Omental fat pad (tissue), 4 donors: ENCODE measurements around the gene KRTAP10-12. TPM values are rescaled to one million over a fixed set of nuclear protein-coding genes. Genes with fewer than 3 reads are reported as not detected.

ENCODE experiments used
- ATAC-seq: fragments of 150-250 bp; one replicate; pipeline ENCODE4 v1.9.1; 2016; ENCODE audit warnings: mild to moderate bottlenecking, moderate library complexity; ENCODE audit not compliant: low FRiP score
- DNase-seq: peaks from one replicate; pipeline ENCODE4 v3.0.0-alpha.2; 2019; ENCODE audit warnings: low spot score
- total RNA-seq, 4 donors: library from RNA; depleted of rRNA; stranded (reverse); fragments of >200 nt; gene quantifications; one replicate each; pipeline ENCODE4 v1.1.0, GENCODE V29; 2016
- TF ChIP-seq, protein P1 (sequence below), 3 donors: fragments of 450-650 bp; IDR thresholded peaks; one replicate each; pipeline ENCODE4 v1.5.1; 2016 to 2017; ENCODE audit warnings: antibody characterized with exemption in 3 of 3, mild to moderate bottlenecking in 3 of 3, moderate library complexity in 2 of 3

Gene KRTAP10-12
- total RNA-seq, 4 donors from 2014 or later: not detected

- DNase-seq: no peak
- TF ChIP-seq, protein P1, sequence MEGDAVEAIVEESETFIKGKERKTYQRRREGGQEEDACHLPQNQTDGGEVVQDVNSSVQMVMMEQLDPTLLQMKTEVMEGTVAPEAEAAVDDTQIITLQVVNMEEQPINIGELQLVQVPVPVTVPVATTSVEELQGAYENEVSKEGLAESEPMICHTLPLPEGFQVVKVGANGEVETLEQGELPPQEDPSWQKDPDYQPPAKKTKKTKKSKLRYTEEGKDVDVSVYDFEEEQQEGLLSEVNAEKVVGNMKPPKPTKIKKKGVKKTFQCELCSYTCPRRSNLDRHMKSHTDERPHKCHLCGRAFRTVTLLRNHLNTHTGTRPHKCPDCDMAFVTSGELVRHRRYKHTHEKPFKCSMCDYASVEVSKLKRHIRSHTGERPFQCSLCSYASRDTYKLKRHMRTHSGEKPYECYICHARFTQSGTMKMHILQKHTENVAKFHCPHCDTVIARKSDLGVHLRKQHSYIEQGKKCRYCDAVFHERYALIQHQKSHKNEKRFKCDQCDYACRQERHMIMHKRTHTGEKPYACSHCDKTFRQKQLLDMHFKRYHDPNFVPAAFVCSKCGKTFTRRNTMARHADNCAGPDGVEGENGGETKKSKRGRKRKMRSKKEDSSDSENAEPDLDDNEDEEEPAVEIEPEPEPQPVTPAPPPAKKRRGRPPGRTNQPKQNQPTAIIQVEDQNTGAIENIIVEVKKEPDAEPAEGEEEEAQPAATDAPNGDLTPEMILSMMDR (IDR thresholded peaks at IDR 0.05): no peak
- ATAC-seq: no peak
Measured at GRCh38 chr21:44726826-44727225, 29.9 kb downstream of the KRTAP10-12 start.

GRCh38 chr21:44727321-44727720 is 30.3 kb downstream of the KRTAP10-12 start:
- TF ChIP-seq, protein P1 (IDR thresholded peaks at IDR 0.05): no peak
- ATAC-seq: no peak
- no peak for DNase-seq

- DNase-seq: no peak
- TF ChIP-seq, protein P1 (IDR thresholded peaks at IDR 0.05): no peak
- ATAC-seq: no peak
Measured at GRCh38 chr21:44727757-44728156, 30.8 kb downstream of the KRTAP10-12 start.

- DNase-seq (no peak), ATAC-seq (no peak)
- TF ChIP-seq, protein P1 (IDR thresholded peaks at IDR 0.05): no peak
Measured at GRCh38 chr21:44728716-44729115, 31.7 kb downstream of the KRTAP10-12 start.

GRCh38 chr21:44729336-44730027 is 32.5 kb downstream of the KRTAP10-12 start:
- TF ChIP-seq, protein P1 (IDR thresholded peaks at IDR 0.05): no peak
- ATAC-seq: no peak
- no peak for DNase-seq

DNA sequence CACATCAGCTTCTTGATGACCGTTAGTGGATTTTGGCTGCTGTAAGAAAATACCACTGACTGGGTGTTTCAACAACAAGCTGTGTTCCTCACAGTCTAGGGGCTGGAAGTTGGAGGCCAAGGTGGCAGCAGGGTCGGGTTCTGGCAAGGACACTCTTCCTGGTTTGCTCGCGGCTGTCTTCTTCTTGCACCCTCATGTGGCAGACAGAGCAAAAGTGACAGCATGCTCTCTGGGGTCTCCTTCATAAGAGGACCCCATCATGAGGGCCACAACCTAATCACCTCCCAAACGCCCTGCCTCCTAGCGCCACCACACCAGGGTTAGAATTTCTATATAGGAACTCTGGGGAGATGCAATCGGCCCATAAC is 33.0 kb downstream of the KRTAP10-12 start:
- TF ChIP-seq, protein P1 (IDR thresholded peaks at IDR 0.05): no peak
- ATAC-seq: no peak
- DNase-seq: no peak

DNA sequence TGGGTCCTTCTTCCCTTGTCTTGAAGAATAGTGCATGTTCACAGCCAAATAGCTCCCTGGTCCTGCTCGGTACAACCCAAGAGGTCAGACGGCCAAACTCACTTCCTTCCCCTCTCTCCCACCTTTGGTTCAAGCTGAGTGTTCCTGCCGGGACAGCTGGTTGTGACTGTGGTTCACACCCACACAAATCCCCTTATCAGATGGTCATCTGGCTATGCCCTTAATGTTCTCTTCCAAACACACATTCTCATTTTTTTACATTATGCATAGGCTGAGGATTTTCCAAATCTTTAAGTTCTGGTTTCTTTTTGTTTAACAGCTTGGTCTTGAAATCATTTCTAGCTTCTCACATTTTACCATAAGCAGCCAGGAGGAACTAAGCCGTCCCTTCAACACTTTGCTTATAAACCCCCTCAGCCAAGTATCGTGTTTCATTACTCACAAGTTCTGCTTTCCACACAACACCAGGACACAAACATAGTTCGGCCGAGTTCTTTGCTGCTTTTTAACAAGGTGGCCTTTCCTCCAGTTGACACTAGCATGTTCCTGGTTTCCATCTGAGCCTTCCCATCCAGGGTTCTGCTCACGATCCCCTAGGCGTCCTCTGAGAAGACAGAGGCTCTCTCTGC is 34.1 kb downstream of the KRTAP10-12 start:
- TF ChIP-seq, protein P1 (IDR thresholded peaks at IDR 0.05): no peak
- ATAC-seq: no peak
- no peak for DNase-seq
